Loucy (cell line): ENCODE measurements around the gene TEX35.

Experiments used
- H2AFZ ChIP-seq: fragments of 200-600 bp; sonication (generic); 2 replicates; pipeline ENCODE4 v1.6.0; 2016; ENCODE audit warnings: antibody characterized with exemption, mild to moderate bottlenecking, low read length, moderate library complexity
- H3F3A ChIP-seq: fragments of 200-600 bp; 2 replicates; pipeline ENCODE4 v1.6.0; 2016; ENCODE audit warnings: antibody characterized with exemption, low read depth, mild to moderate bottlenecking
- H3K27me3 ChIP-seq: fragments of 200-600 bp; sonication (generic); 2 replicates; pipeline ENCODE4 v1.6.1; 2014; ENCODE audit warnings: low read length, mild to moderate bottlenecking; ENCODE audit not compliant: insufficient read depth, poor library complexity, severe bottlenecking
- H3K36me3 ChIP-seq: fragments of 200-600 bp; sonication (generic); 2 replicates; pipeline ENCODE4 v1.6.1; 2016; ENCODE audit warnings: low read length; ENCODE audit not compliant: insufficient read depth
- H3K4me1 ChIP-seq: fragments of 200-600 bp; sonication (generic); 2 replicates; pipeline ENCODE4 v1.5.1; 2014; ENCODE audit warnings: low read length, mild to moderate bottlenecking; ENCODE audit not compliant: insufficient read depth, poor library complexity, severe bottlenecking
- H3K4me2 ChIP-seq: fragments of 200-600 bp; sonication (generic); 2 replicates; pipeline ENCODE4 v1.6.0; 2014; ENCODE audit warnings: antibody characterized with exemption, low read length, low read depth, mild to moderate bottlenecking; ENCODE audit not compliant: poor library complexity, severe bottlenecking
- H3K4me3 ChIP-seq: fragments of 200-600 bp; sonication (generic); 2 replicates; pipeline ENCODE4 v1.5.1; 2014; ENCODE audit warnings: low read length, mild to moderate bottlenecking, mixed read lengths; ENCODE audit not compliant: poor library complexity, severe bottlenecking
- H3K79me2 ChIP-seq: fragments of 200-600 bp; sonication (generic); 2 replicates; pipeline ENCODE4 v1.6.1; 2014; ENCODE audit warnings: low read length; ENCODE audit not compliant: insufficient read depth
- H3K9ac ChIP-seq: fragments of 200-600 bp; sonication (generic); 2 replicates; pipeline ENCODE4 v1.6.0; 2014; ENCODE audit warnings: mild to moderate bottlenecking, low read depth, low read length, moderate library complexity; ENCODE audit not compliant: poor library complexity, severe bottlenecking
- H3K9me2 ChIP-seq: fragments of 200-600 bp; sonication (generic); replicated peaks from 2 replicates; pipeline ENCODE4 v1.6.1; 2016; ENCODE audit warnings: low read depth, low read length, mixed read lengths
- H3K9me3 ChIP-seq: fragments of 200-600 bp; sonication (generic); 2 replicates; pipeline ENCODE4 v1.6.1; 2014; ENCODE audit warnings: mild to moderate bottlenecking, antibody characterized with exemption, low read length, low read depth; ENCODE audit not compliant: insufficient read depth
- H4K20me1 ChIP-seq: fragments of 200-600 bp; sonication (generic); 2 replicates; pipeline ENCODE4 v1.6.0; 2014; ENCODE audit warnings: antibody characterized with exemption, low read length, mild to moderate bottlenecking; ENCODE audit not compliant: insufficient read depth, poor library complexity, severe bottlenecking
- CTCF ChIP-seq: fragments of 200-600 bp; sonication (generic); conservative IDR thresholded peaks from 2 replicates; pipeline ENCODE4 v1.5.1; 2014; ENCODE audit warnings: mild to moderate bottlenecking, antibody characterized with exemption, low read length
- EZH2phosphoT487 ChIP-seq: fragments of 200-600 bp; IDR thresholded peaks from 2 replicates; pipeline ENCODE4 v1.6.1; 2018; ENCODE audit warnings: antibody characterized with exemption, mild to moderate bottlenecking, moderate library complexity, borderline replicate concordance

Gene TEX35

GRCh38 chr1:178543290-178543607, 30.3 kb downstream of the TEX35 start:
- peak overlapping the region; percentile 83 for H3K4me2 ChIP-seq
- H3K4me1 ChIP-seq, result peaks cover 18% of the 10 kb centered on the region
- H3K36me3 ChIP-seq, result no peaks in the 10 kb centered on the region
- no peak for TF ChIP-seq EZH2phosphoT487
- no peak for TF ChIP-seq CTCF
- H3K4me3 ChIP-seq, result peak overlapping the region; percentile 94
- H3K79me2 ChIP-seq, result no peaks in the 10 kb centered on the region
- H3F3A ChIP-seq, result no peaks in the 10 kb centered on the region
- peak overlapping the region; percentile 86 for H3K9ac ChIP-seq
- no peaks in the 10 kb centered on the region for H3K9me3 ChIP-seq
- no peaks in the 10 kb centered on the region for H3K27me3 ChIP-seq
- no peaks in the 10 kb centered on the region for H4K20me1 ChIP-seq
- peak overlapping the region; percentile 100 for H2AFZ ChIP-seq
- H3K9me2 ChIP-seq, result no peaks in the 10 kb centered on the region

GRCh38 chr1:178544531-178544930, 31.6 kb downstream of the TEX35 start:
- Histone ChIP-seq H3K4me2 (no peak overlapping the region), H3K4me3 (no peak overlapping the region), H3K9me2 (no peaks in the 10 kb centered on the region), H4K20me1 (no peaks in the 10 kb centered on the region), H3K27me3 (no peaks in the 10 kb centered on the region), H3K9me3 (no peaks in the 10 kb centered on the region), H3F3A (no peaks in the 10 kb centered on the region), H3K79me2 (no peaks in the 10 kb centered on the region), H3K36me3 (no peaks in the 10 kb centered on the region), H2AFZ (no peak overlapping the region), H3K4me1 (peaks cover 18% of the 10 kb centered on the region), H3K9ac (no peak overlapping the region)
- no peak for TF ChIP-seq EZH2phosphoT487
- no peak for TF ChIP-seq CTCF

- Histone ChIP-seq H3K27me3 (no peaks in the 10 kb centered on the region), H3K4me2 (no peak overlapping the region), H3K9me2 (no peaks in the 10 kb centered on the region), H2AFZ (no peak overlapping the region), H3K4me3 (no peak overlapping the region), H3F3A (no peaks in the 10 kb centered on the region), H4K20me1 (no peaks in the 10 kb centered on the region), H3K9me3 (no peaks in the 10 kb centered on the region), H3K79me2 (no peaks in the 10 kb centered on the region), H3K9ac (no peak overlapping the region), H3K4me1 (peaks cover 18% of the 10 kb centered on the region), H3K36me3 (no peaks in the 10 kb centered on the region)
- TF ChIP-seq EZH2phosphoT487 (no peak), CTCF (no peak)
These were observed 35.2 kb downstream of the TEX35 start for GRCh38 chr1:178548108-178548507.
